Measurements from ENCODE around the gene DOC2A. TPM values are rescaled to one million over a fixed set of nuclear protein-coding genes. Genes with fewer than 3 reads are reported as not detected.

Gene DOC2A
- total and polyA plus RNA-seq, 9 of the 15 experiments (the other 6 are each of a cell fraction or from before 2014, with no cell fraction given), result 0.03 to 0.38 (median 0.28) TPM; not detected in 1

DNA sequence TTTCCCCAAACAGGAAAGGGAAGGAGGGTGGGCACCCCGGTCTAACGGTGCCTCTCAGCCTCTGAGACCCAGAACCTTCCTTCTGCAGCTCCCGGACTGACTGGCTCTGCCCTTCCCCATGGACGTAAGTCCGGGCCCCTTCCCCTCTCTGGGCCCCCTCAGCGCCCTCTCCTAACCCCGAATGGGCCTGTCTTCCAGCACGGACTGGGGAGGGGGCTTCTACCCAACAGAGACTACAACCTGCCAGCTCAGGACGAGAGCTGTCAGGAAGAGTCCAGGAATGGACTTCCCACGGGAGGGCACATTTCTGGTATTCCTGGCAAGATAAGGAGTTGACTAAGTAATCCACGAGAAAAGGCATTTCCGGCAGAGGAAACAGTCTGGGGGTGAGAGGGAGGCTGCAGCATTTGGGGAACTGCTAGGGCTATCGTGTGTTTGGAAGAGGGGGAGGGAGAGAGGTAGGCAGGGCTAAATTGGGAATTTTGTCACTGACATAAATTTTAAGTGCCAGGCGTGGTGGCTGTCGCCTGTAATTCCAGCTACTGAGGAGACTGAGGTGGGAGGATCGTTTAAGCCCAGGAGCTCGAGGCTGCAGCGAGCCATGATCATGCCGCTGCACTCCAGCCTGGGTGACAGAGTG lies 42.7 kb upstream of the DOC2A start (continued):
- no peak for TF ChIP-seq CHCHD3 (CRISPR knock-in tag; IDR thresholded peaks at IDR 0.05)
- no peak for TF ChIP-seq ZNF431 (CRISPR knock-in tag; IDR thresholded peaks at IDR 0.05)
- TF ChIP-seq POLR3G (IDR thresholded peaks at IDR 0.05; ENCODE audit: extremely low read depth, insufficient read length, insufficient replicate concordance), result no peak
- 0 out of 2 replicates have a peak, but pooled peaks have one; percentile 61 for TF ChIP-seq PRMT5 (CRISPR knock-in tag; IDR thresholded peaks at IDR 0.05)
- TF ChIP-seq KAT7 (CRISPR knock-in tag; IDR thresholded peaks at IDR 0.05; ENCODE audit: borderline replicate concordance), result no peak
- no peak for TF ChIP-seq SMC3 (conservative IDR thresholded peaks at IDR 0.05; ENCODE audit: insufficient read depth, low read depth, low read length)
- peak; percentile 17; the same call in 1 of the 2 replicates for TF ChIP-seq SMARCA4 (IDR thresholded peaks at IDR 0.05)
- no peak for TF ChIP-seq HDAC8 (tag; IDR thresholded peaks at IDR 0.05)
- no peak for TF ChIP-seq KHSRP (IDR thresholded peaks at IDR 0.05)
- no peak for TF ChIP-seq POLR2H (tag; IDR thresholded peaks at IDR 0.05; ENCODE audit: low read depth)
- TF ChIP-seq HMGN3 (IDR thresholded peaks at IDR 0.05; ENCODE audit: borderline replicate concordance, extremely low read depth, insufficient read length, low read depth, low read length), result no peak
- peak; percentile 48 for TF ChIP-seq GABPA (tag; conservative IDR thresholded peaks at IDR 0.05; ENCODE audit: low read depth)
- TF ChIP-seq, protein P1, sequence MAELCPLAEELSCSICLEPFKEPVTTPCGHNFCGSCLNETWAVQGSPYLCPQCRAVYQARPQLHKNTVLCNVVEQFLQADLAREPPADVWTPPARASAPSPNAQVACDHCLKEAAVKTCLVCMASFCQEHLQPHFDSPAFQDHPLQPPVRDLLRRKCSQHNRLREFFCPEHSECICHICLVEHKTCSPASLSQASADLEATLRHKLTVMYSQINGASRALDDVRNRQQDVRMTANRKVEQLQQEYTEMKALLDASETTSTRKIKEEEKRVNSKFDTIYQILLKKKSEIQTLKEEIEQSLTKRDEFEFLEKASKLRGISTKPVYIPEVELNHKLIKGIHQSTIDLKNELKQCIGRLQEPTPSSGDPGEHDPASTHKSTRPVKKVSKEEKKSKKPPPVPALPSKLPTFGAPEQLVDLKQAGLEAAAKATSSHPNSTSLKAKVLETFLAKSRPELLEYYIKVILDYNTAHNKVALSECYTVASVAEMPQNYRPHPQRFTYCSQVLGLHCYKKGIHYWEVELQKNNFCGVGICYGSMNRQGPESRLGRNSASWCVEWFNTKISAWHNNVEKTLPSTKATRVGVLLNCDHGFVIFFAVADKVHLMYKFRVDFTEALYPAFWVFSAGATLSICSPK (IDR thresholded peaks at IDR 0.05; ENCODE audit: borderline replicate concordance), result no peak
- TF ChIP-seq MTA2 (IDR thresholded peaks at IDR 0.05; ENCODE audit: low read depth), result no peak
- TF ChIP-seq XRCC4 (IDR thresholded peaks at IDR 0.05; ENCODE audit: extremely low read depth, insufficient read depth, insufficient read length), result no peak
- TF ChIP-seq MEIS2 (IDR thresholded peaks at IDR 0.05; ENCODE audit: partially characterized antibody), result peak; percentile 64
- TF ChIP-seq ZNF316 (IDR thresholded peaks at IDR 0.05), result no peak
- no peak for TF ChIP-seq MAFF (IDR thresholded peaks at IDR 0.05; ENCODE audit: low read length)
- TF ChIP-seq ZNF146 (CRISPR knock-in tag; IDR thresholded peaks at IDR 0.05; ENCODE audit: unreplicated experiment), result no peak
- TF ChIP-seq CXXC5 (CRISPR knock-in tag; IDR thresholded peaks at IDR 0.05), result no peak
- no peak for TF ChIP-seq HLTF (IDR thresholded peaks at IDR 0.05)
- TF ChIP-seq TOE1 (IDR thresholded peaks at IDR 0.05; ENCODE audit: borderline replicate concordance), result 0 out of 2 replicates have a peak, but pooled peaks have one; percentile 14
- TF ChIP-seq TOE1 (CRISPR knock-in tag; IDR thresholded peaks at IDR 0.05; ENCODE audit: borderline replicate concordance, low read depth), result no peak
- TF ChIP-seq ZKSCAN3 (CRISPR knock-in tag; IDR thresholded peaks at IDR 0.05), result no peak
- no peak for TF ChIP-seq TAF9B (IDR thresholded peaks at IDR 0.05; ENCODE audit: partially characterized antibody)
- no peak for TF ChIP-seq THRAP3 (IDR thresholded peaks at IDR 0.05; ENCODE audit: borderline replicate concordance)
- no peak for TF ChIP-seq SLC30A9 (CRISPR knock-in tag; IDR thresholded peaks at IDR 0.05)
- no peak for TF ChIP-seq KLF10 (CRISPR knock-in tag; IDR thresholded peaks at IDR 0.05)
- TF ChIP-seq SP1 (CRISPR knock-in tag; IDR thresholded peaks at IDR 0.05), result peak; percentile 20; the same call in 1 of the 2 replicates
- TF ChIP-seq PKNOX1 (IDR thresholded peaks at IDR 0.05), result peak; percentile 59
